Stimulated activated naive B cell treated with anti-CD40 and anti-IgM and Interleukin-4, amounts not matched to agents 10 μg/mL and 1 μg/mL and 100 μg/mL, for 72 hours (primary cell): Measurements from ENCODE around the gene TOX3.

ENCODE experiments used
- ATAC-seq, 2 donors: fragments of 150-1000 bp; cut with Tn5 transposase; replicated peaks; 2 replicates each; pipeline ENCODE4 v1.10.0; 2021; ENCODE audit warnings: moderate library complexity in 1 of 2
- DNase-seq: peaks from one replicate; pipeline ENCODE4 v3.0.0; 2021
- H3K27ac Mint-ChIP-seq: one replicate; pipeline ENCODE4 v1.8.0; 2022; ENCODE audit warnings: mild to moderate bottlenecking, mixed read lengths
- H3K27me3 Mint-ChIP-seq, 2 donors: one replicate each; pipeline ENCODE4 v1.8.0; 2022; ENCODE audit warnings: mixed read lengths in 2 of 2
- H3K36me3 Mint-ChIP-seq, 2 donors: one replicate each; pipeline ENCODE4 v1.8.0; 2022; ENCODE audit warnings: mixed read lengths in 2 of 2, mild to moderate bottlenecking in 1 of 2
- H3K4me1 Mint-ChIP-seq, 2 donors: one replicate each; pipeline ENCODE4 v1.8.0; 2022; ENCODE audit warnings: mixed read lengths in 2 of 2, mild to moderate bottlenecking in 1 of 2
- H3K4me3 Mint-ChIP-seq, 2 donors: one replicate each; pipeline ENCODE4 v1.8.0; 2022; ENCODE audit warnings: mild to moderate bottlenecking in 2 of 2, mixed read lengths in 2 of 2, moderate library complexity in 1 of 2
- H3K9me3 Mint-ChIP-seq, 2 donors: one replicate each; pipeline ENCODE4 v1.8.0; 2022; ENCODE audit warnings: mixed read lengths in 2 of 2, mild to moderate bottlenecking in 1 of 2

Gene TOX3

GRCh38 chr16:52553322-52553721, 6.4 kb upstream of the TOX3 start:
- H3K36me3 Mint-ChIP-seq: no peaks in the 10 kb centered on the region
- H3K4me3 Mint-ChIP-seq: no peak overlapping the region
- no peak for DNase-seq
- peaks cover 17 to 48% of the 10 kb centered on the region in 2 donors for H3K27me3 Mint-ChIP-seq
- H3K4me1 Mint-ChIP-seq: no peaks in the 10 kb centered on the region
- ATAC-seq: no peak
- peaks cover 4 to 6% of the 10 kb centered on the region in 2 donors for H3K9me3 Mint-ChIP-seq
- H3K27ac Mint-ChIP-seq: no peak overlapping the region

- ATAC-seq (no peak), DNase-seq (no peak)
- Mint-ChIP-seq H3K27ac (no peak overlapping the region), H3K4me3 (no peak overlapping the region), H3K27me3 (peaks cover 24 to 55% of the 10 kb centered on the region in 2 donors), H3K4me1 (peaks cover under 1 to 1% of the 10 kb centered on the region in 2 donors), H3K9me3 (peaks cover 4 to 5% of the 10 kb centered on the region in 2 donors), H3K36me3 (peaks cover 0 to under 1% of the 10 kb centered on the region in 2 donors)
Observed at GRCh38 chr16:52552643-52553042, 5.7 kb upstream of the TOX3 start.

GRCh38 chr16:52549011-52549692, 2.2 kb upstream of the TOX3 start:
- Mint-ChIP-seq H3K4me1 (peaks cover 8 to 18% of the 10 kb centered on the region in 2 donors), H3K27ac (no peak overlapping the region), H3K4me3 (no peak overlapping the region), H3K36me3 (peaks cover 0 to 4% of the 10 kb centered on the region in 2 donors), H3K9me3 (peaks cover 0 to 5% of the 10 kb centered on the region in 2 donors), H3K27me3 (peaks cover 33 to 78% of the 10 kb centered on the region in 2 donors)
- no peak for DNase-seq
- ATAC-seq: no peak

GRCh38 chr16:52548261-52549010, 1.5 kb upstream of the TOX3 start:
- H3K4me1 Mint-ChIP-seq: peaks cover 8 to 18% of the 10 kb centered on the region in 2 donors
- no peaks in the 10 kb centered on the region for H3K9me3 Mint-ChIP-seq
- H3K4me3 Mint-ChIP-seq: no peak overlapping the region
- ATAC-seq (peak in 1 of 2 donors; percentile 25), DNase-seq (no peak)
- peaks cover 0 to 4% of the 10 kb centered on the region in 2 donors for H3K36me3 Mint-ChIP-seq
- H3K27me3 Mint-ChIP-seq: peaks cover 32 to 76% of the 10 kb centered on the region in 2 donors
- no peak overlapping the region for H3K27ac Mint-ChIP-seq

DNA sequence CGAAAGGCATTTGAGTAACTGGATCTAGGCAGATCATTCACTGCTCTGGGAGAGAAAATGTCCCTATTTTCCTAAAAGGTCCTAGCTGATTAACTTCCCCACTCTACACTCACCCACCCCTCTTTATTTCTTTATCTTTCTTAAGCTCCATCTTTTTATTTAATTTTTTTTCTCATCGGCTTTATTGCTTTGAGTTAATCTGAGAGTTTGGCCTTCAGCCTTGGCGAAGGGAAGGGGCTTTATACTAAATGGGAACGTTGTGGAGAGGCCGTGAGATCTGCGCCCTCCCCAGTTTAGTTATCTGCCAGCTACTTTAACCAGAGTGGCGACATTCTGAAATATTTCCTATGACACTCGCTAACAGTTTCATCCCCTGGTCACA, 882 bp upstream of the TOX3 start:
- Mint-ChIP-seq H3K4me1 (peaks cover 8 to 18% of the 10 kb centered on the region in 2 donors), H3K4me3 (peak overlapping the region in 1 of 2 donors; percentile 79), H3K27me3 (peaks cover 33 to 71% of the 10 kb centered on the region in 2 donors), H3K36me3 (peaks cover 0 to 4% of the 10 kb centered on the region in 2 donors), H3K27ac (no peak overlapping the region), H3K9me3 (no peaks in the 10 kb centered on the region)
- DNase-seq (no peak), ATAC-seq (no peak)

DNA sequence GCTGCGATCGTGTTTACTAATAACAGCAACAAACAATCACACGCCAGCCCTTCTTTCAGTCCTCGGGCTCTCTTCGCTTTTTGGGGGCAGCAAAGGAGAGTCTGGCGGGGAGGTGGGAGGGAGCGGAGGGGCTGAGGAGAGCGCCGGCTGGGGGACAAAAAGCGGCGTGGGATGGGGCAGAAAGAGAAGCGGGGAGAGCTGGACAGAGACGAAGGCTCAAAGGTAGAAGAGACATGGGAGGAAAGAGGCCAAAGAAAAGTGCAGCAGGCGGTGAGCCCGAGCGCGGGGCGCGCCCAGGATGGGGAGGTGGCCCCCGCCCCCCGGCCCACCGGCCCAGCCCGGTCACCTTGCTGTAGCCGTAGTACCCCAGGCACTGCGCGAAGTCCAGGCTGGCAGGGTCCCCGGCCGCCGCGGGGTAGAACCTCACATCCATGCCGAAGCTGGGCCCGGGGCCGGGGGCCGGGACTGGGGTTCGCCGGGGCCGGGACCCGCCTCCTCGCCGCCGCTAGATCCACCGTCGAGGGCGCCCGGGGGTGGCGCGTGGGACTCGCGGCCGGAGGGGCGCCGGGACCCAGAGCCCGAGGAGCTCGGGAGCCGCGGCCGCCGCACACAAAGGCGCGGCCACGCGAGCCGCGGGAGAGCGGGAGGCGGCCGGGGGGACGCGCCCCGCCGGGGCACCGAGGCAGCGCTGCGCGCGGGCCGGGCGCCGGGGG, 496 bp downstream of the TOX3 start:
- H3K27me3 Mint-ChIP-seq: peaks cover 33 to 76% of the 10 kb centered on the region in 2 donors
- H3K36me3 Mint-ChIP-seq: peaks cover 0 to 4% of the 10 kb centered on the region in 2 donors
- no peak overlapping the region for H3K27ac Mint-ChIP-seq
- ATAC-seq (no peak), DNase-seq (no peak)
- H3K4me1 Mint-ChIP-seq: peaks cover 8 to 18% of the 10 kb centered on the region in 2 donors
- no peaks in the 10 kb centered on the region for H3K9me3 Mint-ChIP-seq
- peak overlapping the region in 1 of 2 donors; percentile 37 for H3K4me3 Mint-ChIP-seq

DNA sequence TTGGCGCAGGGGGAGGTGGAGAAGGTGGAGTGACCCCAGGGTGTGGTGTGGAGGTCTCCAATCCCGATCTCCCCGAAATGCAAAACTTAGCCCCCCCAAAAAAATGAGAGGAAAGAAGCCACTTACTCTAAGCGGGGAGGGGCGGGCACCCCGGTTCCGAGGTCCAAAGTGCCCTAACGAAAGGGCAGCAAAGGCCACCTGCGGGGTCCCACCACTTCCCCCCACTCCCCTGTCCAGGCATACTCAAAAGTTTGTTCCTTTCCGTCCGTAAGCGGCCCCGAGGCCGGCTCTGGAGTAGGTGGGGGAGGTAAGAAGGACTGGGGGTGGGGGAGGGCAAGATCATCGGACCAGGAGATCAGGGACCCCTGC, 1.1 kb downstream of the TOX3 start:
- H3K36me3 Mint-ChIP-seq: peaks cover 0 to 4% of the 10 kb centered on the region in 2 donors
- H3K9me3 Mint-ChIP-seq: no peaks in the 10 kb centered on the region
- no peak for ATAC-seq
- H3K27ac Mint-ChIP-seq: no peak overlapping the region
- H3K4me3 Mint-ChIP-seq: peak overlapping the region in 1 of 2 donors; percentile 25
- peaks cover 33 to 71% of the 10 kb centered on the region in 2 donors for H3K27me3 Mint-ChIP-seq
- H3K4me1 Mint-ChIP-seq: peaks cover 8 to 18% of the 10 kb centered on the region in 2 donors
- no peak for DNase-seq

DNA sequence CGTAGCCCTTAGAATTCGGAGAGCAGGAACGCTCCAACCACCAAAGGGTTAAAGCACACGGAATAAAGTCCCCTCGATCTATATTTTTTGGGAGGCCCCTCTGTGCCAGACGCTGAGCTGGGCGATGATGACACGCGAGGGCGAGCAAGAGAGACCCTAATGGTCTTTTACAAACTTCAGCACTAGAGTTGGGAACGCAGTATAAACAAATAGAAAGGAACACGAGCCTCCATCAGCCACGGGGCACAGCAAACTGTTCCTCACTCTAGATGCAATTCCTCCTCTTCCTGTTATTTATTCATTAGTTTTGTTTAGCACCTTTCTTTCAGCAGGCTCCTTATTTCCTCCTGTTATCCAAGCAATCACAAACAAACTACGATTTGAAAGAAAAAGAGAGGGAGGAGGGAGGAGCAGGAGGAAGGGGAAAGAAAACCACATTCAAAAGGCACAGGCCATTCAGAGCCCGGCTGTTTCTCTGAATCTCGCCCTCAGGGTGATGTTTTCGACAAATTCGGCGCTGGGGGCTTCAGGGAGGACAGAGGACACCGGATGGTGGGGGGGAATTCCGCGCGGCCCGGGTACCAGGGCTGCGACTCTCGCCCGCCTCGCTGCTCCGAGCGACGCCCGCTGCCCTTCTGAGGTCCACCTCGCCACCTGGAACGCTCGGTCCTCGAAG, 1.6 kb downstream of the TOX3 start:
- no peak for DNase-seq
- Mint-ChIP-seq H3K27ac (no peak overlapping the region), H3K27me3 (peaks cover 33 to 66% of the 10 kb centered on the region in 2 donors), H3K9me3 (no peaks in the 10 kb centered on the region), H3K4me1 (peaks cover 8 to 18% of the 10 kb centered on the region in 2 donors), H3K36me3 (peaks cover 0 to 4% of the 10 kb centered on the region in 2 donors), H3K4me3 (peak overlapping the region in 1 of 2 donors; percentile 25)
- no peak for ATAC-seq

DNA sequence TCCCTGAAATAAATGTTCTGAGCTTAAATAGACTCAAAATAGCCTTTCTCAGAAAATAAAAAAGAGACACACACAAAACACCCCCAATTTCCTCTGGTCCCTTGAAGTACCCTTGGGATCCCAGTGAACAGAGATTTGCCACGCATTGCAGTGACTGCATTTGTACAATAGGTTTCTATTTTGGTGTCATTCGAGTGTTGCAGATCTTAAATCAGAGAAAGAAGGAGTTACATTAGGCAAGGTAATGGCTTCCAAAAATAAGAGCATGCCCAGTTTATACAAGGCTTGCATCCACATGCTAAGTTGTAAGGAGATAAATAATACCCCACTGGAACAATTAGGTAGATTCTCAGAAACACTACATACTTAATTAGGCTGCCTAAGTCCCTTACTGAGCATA, 2.2 kb downstream of the TOX3 start:
- Mint-ChIP-seq H3K4me1 (peaks cover 8 to 18% of the 10 kb centered on the region in 2 donors), H3K27ac (no peak overlapping the region), H3K4me3 (no peak overlapping the region), H3K9me3 (peaks cover 2% of the 10 kb centered on the region in 2 donors), H3K36me3 (peaks cover 0 to 4% of the 10 kb centered on the region in 2 donors), H3K27me3 (peaks cover 33 to 63% of the 10 kb centered on the region in 2 donors)
- DNase-seq: no peak
- no peak for ATAC-seq

- peaks cover 8 to 18% of the 10 kb centered on the region in 2 donors for H3K4me1 Mint-ChIP-seq
- H3K27me3 Mint-ChIP-seq: peaks cover 28 to 55% of the 10 kb centered on the region in 2 donors
- no peak overlapping the region for H3K4me3 Mint-ChIP-seq
- no peak overlapping the region for H3K27ac Mint-ChIP-seq
- H3K9me3 Mint-ChIP-seq: peaks cover 4% of the 10 kb centered on the region in 2 donors
- no peak for DNase-seq
- H3K36me3 Mint-ChIP-seq: peaks cover 0 to 4% of the 10 kb centered on the region in 2 donors
- no peak for ATAC-seq
Observed at GRCh38 chr16:52543654-52544053, 3.3 kb downstream of the TOX3 start.

DNA sequence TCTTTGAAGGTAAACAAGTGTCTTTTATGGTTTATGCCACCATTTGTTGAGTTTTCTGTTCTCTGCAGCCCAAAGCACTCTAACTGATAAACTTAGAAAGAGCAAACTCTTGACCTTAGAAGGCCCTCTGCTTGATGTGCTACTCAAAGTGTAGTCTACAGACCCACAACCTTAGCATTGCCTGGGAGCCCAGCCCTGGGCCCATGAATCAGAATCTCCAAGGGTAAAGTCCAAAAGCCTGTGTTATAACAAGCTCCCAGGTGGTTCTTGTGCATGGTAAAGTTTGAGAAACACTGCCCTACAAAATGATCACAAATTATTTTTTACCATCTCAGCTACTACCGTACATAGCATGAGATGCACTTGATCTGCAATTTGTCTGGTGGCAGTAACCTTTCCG, 6.0 kb downstream of the TOX3 start:
- H3K4me3 Mint-ChIP-seq: no peak overlapping the region
- H3K9me3 Mint-ChIP-seq: peaks cover 4 to 6% of the 10 kb centered on the region in 2 donors
- H3K36me3 Mint-ChIP-seq: no peaks in the 10 kb centered on the region
- peaks cover 14 to 33% of the 10 kb centered on the region in 2 donors for H3K27me3 Mint-ChIP-seq
- no peak for DNase-seq
- ATAC-seq: no peak
- H3K4me1 Mint-ChIP-seq: peaks cover 4 to 9% of the 10 kb centered on the region in 2 donors
- no peak overlapping the region for H3K27ac Mint-ChIP-seq

GRCh38 chr16:52539191-52539590, 7.8 kb downstream of the TOX3 start:
- Mint-ChIP-seq H3K27me3 (peaks cover 5 to 17% of the 10 kb centered on the region in 2 donors), H3K27ac (no peak overlapping the region), H3K9me3 (peaks cover 4 to 6% of the 10 kb centered on the region in 2 donors), H3K4me3 (no peak overlapping the region), H3K36me3 (no peaks in the 10 kb centered on the region), H3K4me1 (no peaks in the 10 kb centered on the region)
- ATAC-seq (no peak), DNase-seq (no peak)

GRCh38 chr16:52538511-52538910, 8.4 kb downstream of the TOX3 start:
- Mint-ChIP-seq H3K9me3 (peaks cover 4 to 6% of the 10 kb centered on the region in 2 donors), H3K36me3 (no peaks in the 10 kb centered on the region)

DNA sequence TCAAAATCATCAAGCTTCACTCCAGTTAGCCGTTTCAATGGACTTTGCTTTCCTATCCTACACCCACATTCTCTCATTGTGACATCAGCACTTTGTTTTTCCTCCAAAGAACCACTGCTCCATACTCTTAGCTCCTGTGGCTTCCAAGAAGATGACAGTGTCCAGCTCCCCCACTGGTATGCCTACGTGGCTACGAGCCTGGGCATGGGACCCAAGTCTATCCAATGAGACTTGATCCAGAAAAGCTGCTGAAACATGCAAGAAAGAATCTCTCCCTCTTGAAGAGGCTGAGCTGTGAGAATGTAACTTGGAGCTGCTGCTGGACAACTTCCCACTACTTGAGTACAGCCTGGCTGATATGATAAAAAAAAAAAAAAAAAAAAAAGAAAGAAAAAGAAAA, 9.4 kb downstream of the TOX3 start:
- no peak overlapping the region for H3K27ac Mint-ChIP-seq
- DNase-seq (no peak), ATAC-seq (no peak)
- peaks cover 4 to 6% of the 10 kb centered on the region in 2 donors for H3K9me3 Mint-ChIP-seq
- H3K4me3 Mint-ChIP-seq: no peak overlapping the region
- H3K27me3 Mint-ChIP-seq: peaks cover 0 to 8% of the 10 kb centered on the region in 2 donors
- no peaks in the 10 kb centered on the region for H3K4me1 Mint-ChIP-seq
- no peaks in the 10 kb centered on the region for H3K36me3 Mint-ChIP-seq

More at GRCh38 chr16:52538511-52538910, 8.4 kb downstream of the TOX3 start:
- peaks cover 1 to 12% of the 10 kb centered on the region in 2 donors for H3K27me3 Mint-ChIP-seq
- DNase-seq (no peak), ATAC-seq (no peak)
- no peaks in the 10 kb centered on the region for H3K4me1 Mint-ChIP-seq
- no peak overlapping the region for H3K4me3 Mint-ChIP-seq
- H3K27ac Mint-ChIP-seq: no peak overlapping the region
